ENCODE measurements around the gene TPST2. TPM values are rescaled to one million over a fixed set of nuclear protein-coding genes. Genes with fewer than 3 reads are reported as not detected.

Gene TPST2
- total and polyA plus RNA-seq, 9 of the 15 experiments (the other 6 are each of a cell fraction or from before 2014, with no cell fraction given) = 14.2 to 123 (median 60.1) TPM

DNA sequence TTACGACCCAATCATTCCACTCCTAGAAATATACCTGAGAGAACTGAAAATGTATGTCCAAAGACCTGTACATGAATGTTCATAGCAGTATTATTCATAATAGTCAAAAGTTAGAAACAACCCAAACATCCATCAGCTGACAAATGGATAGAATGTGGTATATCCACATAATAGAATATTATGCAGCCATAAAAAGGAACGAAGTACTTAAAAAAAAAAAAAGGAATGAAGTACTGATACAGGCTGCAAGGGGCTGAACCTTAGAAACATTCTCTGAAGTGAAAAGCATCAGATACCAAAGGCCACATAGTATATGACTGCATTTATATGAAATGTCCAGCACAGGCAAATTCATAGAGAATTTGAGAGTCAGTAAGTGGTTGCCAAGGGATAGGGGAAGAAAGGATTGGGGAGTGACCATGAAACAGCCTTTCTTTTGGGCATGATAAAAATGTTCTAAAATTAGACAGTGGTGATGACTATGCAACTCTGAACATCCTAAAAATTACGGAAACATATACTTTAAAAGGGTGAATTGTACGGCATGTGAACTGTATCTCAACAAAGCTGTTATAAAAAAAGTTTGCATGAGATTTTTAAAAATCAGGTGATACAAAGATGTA, 1.8 kb downstream of the TPST2 start:
- peak overlapping the region; percentile 97 for H3K4me2 ChIP-seq (ENCODE audit: insufficient read depth, low read length)
- BruUV-seq (replicated peaks) = TSS peak; percentile 50
- TF ChIP-seq MYC (IDR thresholded peaks at IDR 0.05; ENCODE audit: low read depth, low read length) (no peak), MYC (CRISPR knock-in tag; IDR thresholded peaks at IDR 0.05; ENCODE audit: borderline replicate concordance, low read depth) (no peak), MAFK (IDR thresholded peaks at IDR 0.05; ENCODE audit: low read length) (peak; percentile 74; the same call in 1 of the 2 replicates), BRCA1 (IDR thresholded peaks at IDR 0.05) (no peak), BRCA1 (CRISPR knock-in tag; IDR thresholded peaks at IDR 0.05) (no peak), PYGO2 (tag; IDR thresholded peaks at IDR 0.05) (no peak), ZNF584 (CRISPR knock-in tag; IDR thresholded peaks at IDR 0.05; ENCODE audit: low read depth) (no peak)
- TF ChIP-seq, protein P1, sequence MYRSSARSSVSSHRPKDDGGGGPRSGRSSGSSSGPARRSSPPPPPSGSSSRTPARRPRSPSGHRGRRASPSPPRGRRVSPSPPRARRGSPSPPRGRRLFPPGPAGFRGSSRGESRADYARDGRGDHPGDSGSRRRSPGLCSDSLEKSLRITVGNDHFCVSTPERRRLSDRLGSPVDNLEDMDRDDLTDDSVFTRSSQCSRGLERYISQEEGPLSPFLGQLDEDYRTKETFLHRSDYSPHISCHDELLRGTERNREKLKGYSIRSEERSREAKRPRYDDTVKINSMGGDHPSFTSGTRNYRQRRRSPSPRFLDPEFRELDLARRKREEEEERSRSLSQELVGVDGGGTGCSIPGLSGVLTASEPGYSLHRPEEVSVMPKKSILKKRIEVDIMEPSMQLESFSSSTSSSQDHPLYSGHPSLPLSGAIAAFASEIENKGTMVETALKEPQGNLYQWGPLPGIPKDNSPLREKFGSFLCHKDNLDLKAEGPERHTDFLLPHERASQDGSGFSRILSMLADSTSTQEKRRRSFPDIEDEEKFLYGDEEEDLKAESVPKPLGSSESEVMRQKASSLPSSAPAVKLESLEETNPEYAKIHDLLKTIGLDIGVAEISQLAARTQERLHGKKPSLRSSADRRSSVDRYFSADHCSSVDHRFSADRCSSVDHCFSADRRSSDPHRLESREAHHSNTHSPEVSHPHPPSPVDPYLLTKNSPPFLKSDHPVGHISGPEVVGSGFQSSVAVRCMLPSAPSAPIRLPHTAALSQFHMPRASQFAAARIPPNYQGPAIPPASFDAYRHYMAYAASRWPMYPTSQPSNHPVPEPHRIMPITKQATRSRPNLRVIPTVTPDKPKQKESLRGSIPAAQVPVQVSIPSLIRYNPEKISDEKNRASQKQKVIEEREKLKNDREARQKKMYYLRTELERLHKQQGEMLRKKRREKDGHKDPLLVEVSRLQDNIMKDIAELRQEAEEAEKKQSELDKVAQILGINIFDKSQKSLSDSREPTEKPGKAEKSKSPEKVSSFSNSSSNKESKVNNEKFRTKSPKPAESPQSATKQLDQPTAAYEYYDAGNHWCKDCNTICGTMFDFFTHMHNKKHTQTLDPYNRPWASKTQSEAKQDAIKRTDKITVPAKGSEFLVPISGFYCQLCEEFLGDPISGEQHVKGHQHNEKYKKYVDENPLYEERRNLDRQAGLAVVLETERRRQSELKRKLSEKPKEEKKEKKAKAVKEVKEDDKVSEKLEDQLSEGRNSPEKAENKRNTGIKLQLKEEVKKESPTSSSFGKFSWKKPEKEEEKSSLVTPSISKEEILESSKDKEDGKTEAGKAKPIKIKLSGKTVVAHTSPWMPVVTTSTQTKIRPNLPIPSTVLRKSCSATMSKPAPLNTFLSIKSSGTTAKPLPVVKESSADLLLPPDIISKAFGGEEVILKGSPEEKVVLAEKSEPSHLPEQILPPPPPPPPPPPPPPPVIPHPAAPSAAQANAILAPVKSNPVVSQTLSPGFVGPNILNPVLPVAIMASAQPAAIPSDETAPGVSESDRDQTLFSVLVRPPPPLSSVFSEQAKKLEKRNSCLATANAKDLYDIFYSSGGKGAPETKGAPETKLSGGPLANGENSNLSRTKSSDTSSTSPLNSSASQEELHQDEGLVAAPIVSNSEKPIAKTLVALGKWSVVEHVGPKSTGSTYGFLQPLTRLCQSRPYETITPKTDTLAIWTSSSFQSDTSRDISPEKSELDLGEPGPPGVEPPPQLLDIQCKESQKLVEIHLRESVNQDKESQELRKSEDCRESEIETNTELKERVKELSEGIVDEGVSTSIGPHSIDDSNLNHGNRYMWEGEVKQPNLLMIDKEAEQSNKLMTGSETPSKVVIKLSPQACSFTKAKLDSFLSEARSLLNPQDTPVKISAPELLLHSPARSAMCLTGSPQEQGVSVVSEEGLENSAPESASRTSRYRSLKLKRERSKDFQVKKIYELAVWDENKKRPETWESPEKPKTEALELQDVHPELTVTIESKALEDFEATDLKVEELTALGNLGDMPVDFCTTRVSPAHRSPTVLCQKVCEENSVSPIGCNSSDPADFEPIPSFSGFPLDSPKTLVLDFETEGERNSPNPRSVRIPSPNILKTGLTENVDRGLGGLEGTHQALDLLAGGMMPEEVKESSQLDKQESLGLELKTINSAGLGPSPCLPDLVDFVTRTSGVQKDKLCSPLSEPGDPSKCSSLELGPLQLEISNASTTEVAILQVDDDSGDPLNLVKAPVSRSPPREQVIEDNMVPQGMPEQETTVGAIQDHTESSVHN (IDR thresholded peaks at IDR 0.05; ENCODE audit: borderline replicate concordance in 1 of 2, low read depth in 1 of 2) = no peak
- TF ChIP-seq, protein P2, sequence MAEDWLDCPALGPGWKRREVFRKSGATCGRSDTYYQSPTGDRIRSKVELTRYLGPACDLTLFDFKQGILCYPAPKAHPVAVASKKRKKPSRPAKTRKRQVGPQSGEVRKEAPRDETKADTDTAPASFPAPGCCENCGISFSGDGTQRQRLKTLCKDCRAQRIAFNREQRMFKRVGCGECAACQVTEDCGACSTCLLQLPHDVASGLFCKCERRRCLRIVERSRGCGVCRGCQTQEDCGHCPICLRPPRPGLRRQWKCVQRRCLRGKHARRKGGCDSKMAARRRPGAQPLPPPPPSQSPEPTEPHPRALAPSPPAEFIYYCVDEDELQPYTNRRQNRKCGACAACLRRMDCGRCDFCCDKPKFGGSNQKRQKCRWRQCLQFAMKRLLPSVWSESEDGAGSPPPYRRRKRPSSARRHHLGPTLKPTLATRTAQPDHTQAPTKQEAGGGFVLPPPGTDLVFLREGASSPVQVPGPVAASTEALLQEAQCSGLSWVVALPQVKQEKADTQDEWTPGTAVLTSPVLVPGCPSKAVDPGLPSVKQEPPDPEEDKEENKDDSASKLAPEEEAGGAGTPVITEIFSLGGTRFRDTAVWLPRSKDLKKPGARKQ (CRISPR knock-in tag; IDR thresholded peaks at IDR 0.05) = no peak

More for the DNA sequence above, 1.8 kb downstream of the TPST2 start:
- no peaks in the 10 kb centered on the region for H3K9me1 ChIP-seq (ENCODE audit: control insufficient read depth, insufficient read depth, low read length)
- peaks cover 24 to 31% of the 10 kb centered on the region in 2 experiments for H3K4me1 ChIP-seq (replicated peaks in 1 of 2; ENCODE audit: control insufficient read depth in 2 of 2, insufficient read depth in 2 of 2, low read length in 2 of 2)
- FAIRE-seq = peak; percentile 74
- in situ Hi-C loops (cut with MboI) (no loop called here), intact Hi-C loops (cut with micrococcal nuclease) (loop anchor here (10.0 kb wide), 1 partner anchor 103 kb away; the partner anchor contains the start of genes HPS4 and SRRD)
- no peaks in the 10 kb centered on the region for H3K27me3 ChIP-seq (ENCODE audit: control insufficient read depth in 2 of 2, insufficient read depth in 2 of 2, low read length in 2 of 2)
- H4K20me1 ChIP-seq (replicated peaks; ENCODE audit: control insufficient read depth, insufficient read depth, low read length) = peaks cover 11% of the 10 kb centered on the region; the same call in 1 of the 2 replicates
- CTCF ChIA-PET (ENCODE audit: low intra/inter-chr PET ratio) = no interaction called here
- peaks cover 48% of the 10 kb centered on the region for H3K36me3 ChIP-seq (ENCODE audit: control insufficient read depth, insufficient read depth, low read length)
- DNase-seq (ENCODE audit: extremely low read depth in 1 of 4, low spot score in 3 of 4) = peak in 1 of 4 experiments; percentile 54
- H3K79me2 ChIP-seq (ENCODE audit: control insufficient read depth, insufficient read depth, low read length) = peaks cover 71% of the 10 kb centered on the region
- WGBS (ENCODE audit: insufficient coverage, low coverage, missing lambda C conversion rate) = 30% methylated on average over 3 of the region's 4 CpGs
- no peak overlapping the region for H2AFZ ChIP-seq (ENCODE audit: low read depth, low read length)
- POLR2A ChIA-PET = no interaction called here
- peak overlapping the region; percentile 93 for H3K4me3 ChIP-seq
- peak overlapping the region; percentile 88 for H3K27ac ChIP-seq (ENCODE audit: extremely low read depth, low read depth, low read length)
- H3K9me3 ChIP-seq (replicated peaks; ENCODE audit: control insufficient read depth, insufficient read depth, low read depth, low read length) = no peaks in the 10 kb centered on the region
- ATAC-seq = peak; percentile 13; the same call in 2 of the 3 replicates
- H3K9ac ChIP-seq (ENCODE audit: insufficient read depth in 1 of 2, low read depth in 2 of 2, low read length in 2 of 2) = peak overlapping the region in 1 of 2 experiments; percentile 78; a peak in 2 of 4 replicates
